Mesenchymal stem cell (in vitro differentiated cells and primary cell): ENCODE results near the gene CATSPERD.

ENCODE experiments used
- DNase-seq: peaks from one replicate; pipeline ENCODE4 v3.0.0-alpha.2; 2013
- H2AFZ ChIP-seq: one replicate; pipeline ENCODE4 v1.6.1; 2013; ENCODE audit warnings: low read depth, mild to moderate bottlenecking, control low read depth, inconsistent platforms, low read length, moderate library complexity
- H2AK5ac ChIP-seq: 2 replicates; pipeline ENCODE4 v1.6.1; 2013; ENCODE audit warnings: low read length, moderate library complexity, mild to moderate bottlenecking, inconsistent platforms; ENCODE audit not compliant: severe bottlenecking
- H2BK120ac ChIP-seq: one replicate; pipeline ENCODE4 v1.6.1; 2013; ENCODE audit warnings: low read depth, mild to moderate bottlenecking, inconsistent platforms, low read length, moderate library complexity
- H2BK12ac ChIP-seq, 2 experiments: one replicate each; pipeline ENCODE4 v1.6.1; 2013; ENCODE audit warnings: inconsistent platforms in 2 of 2, low read length in 2 of 2, mild to moderate bottlenecking in 2 of 2, moderate library complexity in 2 of 2, control low read depth in 1 of 2
- H2BK15ac ChIP-seq: one replicate; pipeline ENCODE4 v1.6.1; 2013; ENCODE audit warnings: mild to moderate bottlenecking, low read depth, inconsistent platforms; ENCODE audit not compliant: poor library complexity, severe bottlenecking
- H2BK5ac ChIP-seq: 2 replicates; pipeline ENCODE4 v1.6.1; 2013; ENCODE audit warnings: low read depth, mild to moderate bottlenecking, low read length, control low read depth, inconsistent platforms; ENCODE audit not compliant: poor library complexity, severe bottlenecking
- H3K14ac ChIP-seq, 2 experiments: one replicate each; pipeline ENCODE4 v1.6.1; 2013; ENCODE audit warnings: inconsistent platforms in 2 of 2, low read length in 2 of 2, control low read depth in 1 of 2, mild to moderate bottlenecking in 1 of 2, moderate library complexity in 1 of 2
- H3K18ac ChIP-seq, 2 experiments: one replicate each; pipeline ENCODE4 v1.6.1; 2013; ENCODE audit warnings: inconsistent platforms in 2 of 2, low read length in 2 of 2, control low read depth in 1 of 2, low read depth in 1 of 2, mild to moderate bottlenecking in 1 of 2
- H3K23ac ChIP-seq, 2 experiments: one replicate each; pipeline ENCODE4 v1.6.1; 2013; ENCODE audit warnings: inconsistent platforms in 2 of 2, low read length in 2 of 2, mild to moderate bottlenecking in 2 of 2, moderate library complexity in 2 of 2, control low read depth in 1 of 2
- H3K27ac ChIP-seq: 2 replicates; pipeline ENCODE4 v1.5.1; 2013; ENCODE audit warnings: mild to moderate bottlenecking, moderate library complexity, low read length, control low read depth, inconsistent platforms; ENCODE audit not compliant: poor library complexity, severe bottlenecking
- H3K27me3 ChIP-seq, 2 experiments: 2 replicates each; pipeline versions ENCODE4 v1.6.1 to v1.7.0; 2013; ENCODE audit warnings: low read length in 2 of 2, mild to moderate bottlenecking in 2 of 2, moderate library complexity in 2 of 2, control low read depth in 1 of 2, inconsistent platforms in 1 of 2; ENCODE audit not compliant: control insufficient read depth in 1 of 2, insufficient read depth in 1 of 2
- H3K36me3 ChIP-seq, 2 experiments: 2 replicates each; pipeline versions ENCODE4 v1.6.1 to v1.7.0; 2013; ENCODE audit warnings: low read length in 2 of 2, control low read depth in 1 of 2, inconsistent platforms in 1 of 2, low read depth in 1 of 2, mild to moderate bottlenecking in 1 of 2; ENCODE audit not compliant: insufficient read depth in 2 of 2, control insufficient read depth in 1 of 2
- H3K4ac ChIP-seq, 2 experiments: one replicate each; pipeline ENCODE4 v1.6.1; 2013; ENCODE audit warnings: inconsistent platforms in 2 of 2, low read length in 2 of 2, mild to moderate bottlenecking in 2 of 2, moderate library complexity in 2 of 2, control low read depth in 1 of 2, low read depth in 1 of 2
- H3K4me1 ChIP-seq: 2 replicates; pipeline ENCODE4 v1.6.1; 2013; ENCODE audit warnings: low read depth, low read length, control low read depth; ENCODE audit not compliant: control insufficient read depth, insufficient read depth
- H3K4me2 ChIP-seq: 2 replicates; pipeline ENCODE4 v1.6.1; 2013; ENCODE audit warnings: low read length, mild to moderate bottlenecking, inconsistent platforms; ENCODE audit not compliant: poor library complexity, severe bottlenecking
- H3K4me3 ChIP-seq, 2 experiments: 2 replicates each; pipeline versions ENCODE4 v1.5.1 to v1.7.0; 2013; ENCODE audit warnings: low read length in 2 of 2, mild to moderate bottlenecking in 2 of 2, control low read depth in 1 of 2, low read depth in 1 of 2; ENCODE audit not compliant: insufficient read depth in 1 of 2
- H3K79me1 ChIP-seq: replicated peaks from 2 replicates; pipeline ENCODE4 v1.6.1; 2013; ENCODE audit warnings: mild to moderate bottlenecking, control low read depth, low read length, inconsistent platforms; ENCODE audit not compliant: poor library complexity, severe bottlenecking
- H3K9ac ChIP-seq: 2 replicates; pipeline ENCODE4 v1.7.0; 2013; ENCODE audit warnings: mild to moderate bottlenecking, low read length, moderate library complexity
- H3K9me3 ChIP-seq: 2 replicates; pipeline ENCODE4 v1.7.0; 2013; ENCODE audit warnings: mild to moderate bottlenecking, low read length; ENCODE audit not compliant: control insufficient read depth
- H4K8ac ChIP-seq: one replicate; pipeline ENCODE4 v1.6.1; 2013; ENCODE audit warnings: inconsistent platforms, mild to moderate bottlenecking, low read length, moderate library complexity
- H4K91ac ChIP-seq: one replicate; pipeline ENCODE4 v1.6.1; 2013; ENCODE audit warnings: mild to moderate bottlenecking, low read length, inconsistent platforms
- WGBS: methylation state at CpG from one replicate; pipeline ENCODE4 v1.1.7; 2013; ENCODE audit warnings: mixed read lengths; 5-methylcytosine and 5-hydroxymethylcytosine counted together

CATSPERD gene

GRCh38 chr19:5765220-5765619, 44.8 kb downstream of the CATSPERD start:
- no peak for DNase-seq
- Histone ChIP-seq H4K91ac (no peak overlapping the region), H2AK5ac (no peak overlapping the region), H3K4ac (no peak overlapping the region), H4K8ac (no peak overlapping the region), H3K4me1 (no peaks in the 10 kb centered on the region), H3K79me1 (no peaks in the 10 kb centered on the region), H2BK5ac (no peak overlapping the region), H3K27me3 (no peaks in the 10 kb centered on the region), H3K18ac (no peak overlapping the region), H3K9ac (no peak overlapping the region), H3K36me3 (no peaks in the 10 kb centered on the region), H3K9me3 (peaks cover 3% of the 10 kb centered on the region), H2AFZ (no peak overlapping the region), H3K14ac (no peak overlapping the region), H3K4me3 (no peak overlapping the region), H3K4me2 (no peak overlapping the region), H2BK120ac (no peak overlapping the region), H2BK12ac (no peak overlapping the region), H3K27ac (no peak overlapping the region), H2BK15ac (no peak overlapping the region), H3K23ac (no peak overlapping the region)
- 93% methylated on average over 3 of the region's 3 CpGs for whole genome bisulfite sequencing

DNA sequence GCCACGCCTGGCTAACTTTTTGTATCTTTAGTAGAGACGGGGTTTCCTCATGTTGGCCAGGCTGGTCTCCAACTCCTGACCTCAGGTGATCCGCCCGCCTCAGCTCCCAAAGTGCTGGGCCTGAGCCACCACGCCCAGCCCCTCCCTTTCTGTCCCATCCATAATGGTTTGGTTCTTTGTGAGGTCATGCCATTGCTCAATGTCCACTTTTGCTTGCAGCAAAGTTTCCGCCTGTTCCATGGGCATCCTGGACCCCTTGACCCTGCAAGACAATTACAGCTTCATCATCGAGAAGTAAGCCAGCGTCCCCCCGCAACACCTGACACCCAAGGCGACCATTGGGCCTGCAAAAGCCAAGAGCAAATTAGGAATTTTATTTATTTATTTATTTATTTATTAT, 47.5 kb downstream of the CATSPERD start:
- WGBS, result 90% methylated on average over 6 of the region's 10 CpGs
- no peak overlapping the region for H3K18ac ChIP-seq
- no peak overlapping the region for H3K4me3 ChIP-seq

DNA sequence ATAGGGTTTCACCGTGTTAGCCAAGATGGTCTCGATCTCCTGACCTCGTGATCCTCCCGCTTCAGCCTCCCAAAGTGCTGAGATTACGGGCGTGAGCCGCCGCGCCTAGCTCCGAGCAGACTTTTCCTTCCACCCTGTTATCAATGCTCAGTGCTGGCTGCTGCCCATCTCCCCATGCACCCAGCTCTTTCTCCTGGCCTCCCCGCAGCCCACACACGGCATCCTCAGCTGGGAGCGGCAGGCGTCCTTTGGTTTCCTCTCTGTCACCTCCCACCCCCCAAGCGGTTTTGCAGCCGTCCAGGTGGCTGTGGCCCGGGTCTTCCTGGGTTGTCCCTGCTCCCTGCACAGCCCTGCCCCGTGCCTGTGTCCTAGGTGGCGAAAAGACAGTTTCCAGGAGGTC, 52.0 kb downstream of the CATSPERD start:
- WGBS, result 92% methylated on average over 19 of the region's 19 CpGs
- H3K9me3 ChIP-seq, result no peaks in the 10 kb centered on the region
- H2AFZ ChIP-seq, result no peak overlapping the region
- no peak overlapping the region for H2BK120ac ChIP-seq
- no peak overlapping the region for H3K18ac ChIP-seq
- no peak overlapping the region for H3K4ac ChIP-seq
- peaks cover 0 to 8% of the 10 kb centered on the region in 2 experiments for H3K27me3 ChIP-seq
- no peaks in the 10 kb centered on the region for H3K36me3 ChIP-seq
- no peak overlapping the region for H3K4me3 ChIP-seq
- H3K9ac ChIP-seq, result no peak overlapping the region
- H3K4me1 ChIP-seq, result peaks cover 2% of the 10 kb centered on the region
- H4K91ac ChIP-seq, result no peak overlapping the region
- no peak overlapping the region for H2BK5ac ChIP-seq
- H2AK5ac ChIP-seq, result no peak overlapping the region
- H3K14ac ChIP-seq, result no peak overlapping the region
- no peak overlapping the region for H3K23ac ChIP-seq
- H3K27ac ChIP-seq, result no peak overlapping the region
- no peak for DNase-seq
- H4K8ac ChIP-seq, result no peak overlapping the region
- H3K79me1 ChIP-seq, result no peaks in the 10 kb centered on the region
- no peak overlapping the region for H3K4me2 ChIP-seq
- peak overlapping the region in 1 of 2 experiments; percentile 31 for H2BK12ac ChIP-seq
- H2BK15ac ChIP-seq, result no peak overlapping the region

More for the DNA sequence above, 47.5 kb downstream of the CATSPERD start:
- no peak overlapping the region for H2AFZ ChIP-seq
- H3K23ac ChIP-seq, result no peak overlapping the region
- H3K9me3 ChIP-seq, result peaks cover 2% of the 10 kb centered on the region
- H3K4ac ChIP-seq, result no peak overlapping the region
- H2AK5ac ChIP-seq, result no peak overlapping the region
- H3K9ac ChIP-seq, result no peak overlapping the region
- no peak overlapping the region for H2BK15ac ChIP-seq
- H3K14ac ChIP-seq, result no peak overlapping the region
- H3K27me3 ChIP-seq, result no peaks in the 10 kb centered on the region
- DNase-seq, result no peak
- H2BK120ac ChIP-seq, result no peak overlapping the region
- no peaks in the 10 kb centered on the region for H3K36me3 ChIP-seq
- peaks cover 2% of the 10 kb centered on the region for H3K4me1 ChIP-seq
- H2BK5ac ChIP-seq, result no peak overlapping the region
- H3K4me2 ChIP-seq, result no peak overlapping the region
- H3K27ac ChIP-seq, result no peak overlapping the region
- no peaks in the 10 kb centered on the region for H3K79me1 ChIP-seq
- H2BK12ac ChIP-seq, result no peak overlapping the region
- no peak overlapping the region for H4K8ac ChIP-seq
- H4K91ac ChIP-seq, result no peak overlapping the region

GRCh38 chr19:5773276-5773675, 52.8 kb downstream of the CATSPERD start:
- no peaks in the 10 kb centered on the region for H3K9me3 ChIP-seq
- peaks cover 2% of the 10 kb centered on the region for H3K4me1 ChIP-seq
- no peak overlapping the region for H2BK120ac ChIP-seq
- no peaks in the 10 kb centered on the region for H3K79me1 ChIP-seq
- peaks cover 0 to 8% of the 10 kb centered on the region in 2 experiments for H3K27me3 ChIP-seq
- H3K9ac ChIP-seq, result peak overlapping the region; percentile 63
- H2BK5ac ChIP-seq, result no peak overlapping the region
- H3K18ac ChIP-seq, result no peak overlapping the region
- H3K27ac ChIP-seq, result no peak overlapping the region
- peak overlapping the region in 1 of 2 experiments; percentile 9 for H3K4ac ChIP-seq
- no peak overlapping the region for H3K23ac ChIP-seq
- no peaks in the 10 kb centered on the region for H3K36me3 ChIP-seq
- H2AFZ ChIP-seq, result no peak overlapping the region
- H4K91ac ChIP-seq, result no peak overlapping the region
- H2BK12ac ChIP-seq, result no peak overlapping the region
- H3K14ac ChIP-seq, result no peak overlapping the region
- no peak overlapping the region for H3K4me3 ChIP-seq
- no peak for DNase-seq
- H3K4me2 ChIP-seq, result no peak overlapping the region
- no peak overlapping the region for H4K8ac ChIP-seq
- 93% methylated on average over 5 of the region's 5 CpGs for WGBS
- no peak overlapping the region for H2BK15ac ChIP-seq
- H2AK5ac ChIP-seq, result no peak overlapping the region
